Parathyroid adenoma (tissue), 2 donors: Measurements from ENCODE around the gene NRP2.
A peak's percentile ranks its signal among the peaks of the same experiment; 100 is the strongest.

Source experiments
- H2AFZ ChIP-seq: fragments of 300-600 bp; sonication (generic); one replicate; pipeline ENCODE4 v1.7.0; 2017; ENCODE audit warnings: antibody characterized with exemption, mild to moderate bottlenecking
- H3K27ac ChIP-seq: fragments of 300-600 bp; sonication (generic); one replicate; pipeline ENCODE4 v1.7.0; 2017
- H3K27me3 ChIP-seq: fragments of 300-600 bp; sonication (generic); one replicate; pipeline ENCODE4 v1.7.0; 2017; ENCODE audit warnings: low read length; ENCODE audit not compliant: control insufficient read depth, insufficient read depth
- H3K36me3 ChIP-seq: fragments of 300-600 bp; sonication (generic); one replicate; pipeline ENCODE4 v1.7.0; 2017; ENCODE audit warnings: low read length; ENCODE audit not compliant: control insufficient read depth, insufficient read depth
- H3K4me1 ChIP-seq: fragments of 300-600 bp; sonication (generic); one replicate; pipeline ENCODE4 v1.7.0; 2017; ENCODE audit warnings: control low read depth
- H3K4me2 ChIP-seq: fragments of 300-600 bp; sonication (generic); one replicate; pipeline ENCODE4 v1.7.0; 2017; ENCODE audit warnings: low read length
- H3K4me3 ChIP-seq: fragments of 300-600 bp; sonication (generic); one replicate; pipeline ENCODE4 v1.7.0; 2017; ENCODE audit warnings: low read depth, low read length
- H3K79me2 ChIP-seq: fragments of 300-600 bp; sonication (generic); one replicate; pipeline ENCODE4 v1.7.0; 2017; ENCODE audit warnings: control low read depth
- H3K9ac ChIP-seq: fragments of 300-600 bp; sonication (generic); one replicate; pipeline ENCODE4 v1.7.0; 2017; ENCODE audit warnings: mild to moderate bottlenecking
- H3K9me3 ChIP-seq: fragments of 300-600 bp; sonication (generic); one replicate; pipeline ENCODE4 v1.7.0; 2017; ENCODE audit warnings: low read length; ENCODE audit not compliant: control insufficient read depth
- CTCF ChIP-seq: fragments of 300-600 bp; sonication (generic); IDR thresholded peaks from one replicate; pipeline ENCODE4 v1.7.0; 2017; ENCODE audit warnings: antibody characterized with exemption, mild to moderate bottlenecking
- donor health status: primary hyperparathyroidism.

Gene NRP2

DNA sequence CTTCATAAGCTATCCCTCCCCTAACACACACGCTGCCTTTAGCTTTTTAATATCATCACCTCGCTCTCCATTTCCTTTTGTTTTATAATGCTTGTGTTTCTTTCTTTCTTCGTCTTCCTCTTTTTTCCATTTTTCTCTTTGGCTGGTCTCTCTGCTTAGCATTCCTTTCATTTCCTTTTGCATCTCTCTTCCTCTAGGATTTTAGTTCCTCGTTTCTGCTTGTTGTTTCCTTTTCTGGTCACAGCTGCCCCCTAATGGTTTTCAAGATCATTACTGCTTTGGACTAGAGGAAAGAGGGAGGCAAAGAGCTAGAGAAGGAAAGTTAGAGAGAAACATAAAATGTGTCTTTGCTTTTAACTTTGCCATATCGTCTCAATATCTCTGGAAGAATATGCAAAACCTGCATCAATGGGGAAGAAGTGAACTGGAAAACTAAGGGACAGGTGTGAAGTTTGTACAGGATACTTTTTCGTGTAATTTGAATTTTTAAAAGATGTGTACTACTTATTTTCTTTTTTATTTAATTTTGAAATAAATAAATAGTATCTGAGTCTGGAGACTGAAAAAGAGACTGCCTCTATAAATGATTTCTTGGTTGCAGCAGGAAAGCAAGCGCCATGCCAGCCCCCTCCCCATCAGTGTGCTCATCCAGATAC, 6.3 kb upstream of the NRP2 start:
- no peaks in the 10 kb centered on the region for H3K4me1 ChIP-seq
- TF ChIP-seq CTCF = peak; percentile 82
- no peaks in the 10 kb centered on the region for H3K27me3 ChIP-seq
- H3K79me2 ChIP-seq = no peaks in the 10 kb centered on the region
- H3K9me3 ChIP-seq = no peaks in the 10 kb centered on the region
- H3K27ac ChIP-seq = no peak overlapping the region
- no peaks in the 10 kb centered on the region for H3K36me3 ChIP-seq
- no peak overlapping the region for H3K4me2 ChIP-seq
- peak overlapping the region; percentile 19 for H3K4me3 ChIP-seq
- no peak overlapping the region for H3K9ac ChIP-seq
- H2AFZ ChIP-seq = peak overlapping the region; percentile 16

- Histone ChIP-seq H3K9me3 (no peaks in the 10 kb centered on the region), H3K4me2 (no peak overlapping the region), H3K9ac (no peak overlapping the region), H2AFZ (no peak overlapping the region), H3K4me3 (no peak overlapping the region), H3K4me1 (no peaks in the 10 kb centered on the region), H3K27me3 (no peaks in the 10 kb centered on the region), H3K36me3 (no peaks in the 10 kb centered on the region), H3K27ac (no peak overlapping the region), H3K79me2 (no peaks in the 10 kb centered on the region)
- TF ChIP-seq CTCF = no peak
Measured at GRCh38 chr2:205678541-205679142, 3.7 kb upstream of the NRP2 start.

DNA sequence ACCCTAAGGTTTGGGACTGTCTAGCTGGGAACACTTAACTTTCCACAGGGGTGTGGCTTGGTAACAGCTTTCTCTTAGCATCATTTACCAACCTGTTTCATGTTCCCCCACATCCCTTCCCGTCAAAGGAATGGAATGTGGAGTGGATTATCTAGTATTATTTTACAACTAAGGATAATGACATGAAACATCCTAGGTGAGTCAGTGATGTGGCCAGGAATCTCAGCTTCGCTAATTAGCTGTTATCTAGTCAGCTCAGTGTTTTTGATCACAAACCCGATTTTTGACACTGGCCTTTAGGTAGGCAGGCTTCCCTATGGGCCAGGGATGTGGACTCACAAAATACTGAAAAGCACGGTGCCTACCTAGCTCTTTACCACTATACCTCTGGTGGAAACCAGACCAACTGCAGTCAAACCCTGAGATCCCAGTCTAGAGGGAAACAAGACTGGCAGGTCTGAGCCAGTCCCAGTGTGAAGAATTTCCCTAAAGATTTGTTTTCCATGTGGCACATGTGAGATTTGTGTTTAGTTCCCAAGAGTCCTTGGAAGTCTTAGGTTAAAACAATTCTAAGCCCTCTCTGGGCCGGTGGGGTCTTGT, 2.8 kb upstream of the NRP2 start:
- Histone ChIP-seq H3K79me2 (no peaks in the 10 kb centered on the region), H3K9me3 (no peaks in the 10 kb centered on the region), H3K4me1 (no peaks in the 10 kb centered on the region), H3K9ac (no peak overlapping the region), H3K27ac (no peak overlapping the region), H3K36me3 (no peaks in the 10 kb centered on the region), H3K4me2 (no peak overlapping the region), H2AFZ (no peak overlapping the region), H3K4me3 (no peak overlapping the region), H3K27me3 (no peaks in the 10 kb centered on the region)
- TF ChIP-seq CTCF = no peak

DNA sequence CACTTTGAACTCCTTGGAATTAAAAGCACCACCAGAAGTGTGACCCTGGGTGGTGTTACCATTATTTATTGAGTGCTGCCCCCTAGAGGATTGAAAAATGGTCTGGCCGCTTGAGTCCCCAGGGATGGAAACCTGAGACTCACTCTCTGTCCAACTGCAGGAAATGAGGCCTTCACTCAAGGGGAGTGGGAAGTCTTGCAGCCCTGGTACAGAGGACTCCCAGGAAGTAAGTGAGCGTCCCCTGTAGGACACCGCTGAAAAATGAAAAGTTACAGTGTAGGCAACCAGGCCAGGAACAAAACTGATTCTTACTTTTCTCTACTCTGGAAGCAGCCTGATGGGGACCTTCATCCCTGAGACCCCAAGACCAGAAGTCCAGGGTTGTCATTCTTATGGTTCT, 2.2 kb upstream of the NRP2 start:
- Histone ChIP-seq H3K79me2 (no peaks in the 10 kb centered on the region), H3K4me3 (no peak overlapping the region), H3K9me3 (no peaks in the 10 kb centered on the region), H3K27me3 (no peaks in the 10 kb centered on the region), H3K4me2 (no peak overlapping the region), H3K27ac (no peak overlapping the region), H3K9ac (no peak overlapping the region), H3K36me3 (no peaks in the 10 kb centered on the region), H3K4me1 (peaks cover 2% of the 10 kb centered on the region), H2AFZ (no peak overlapping the region)
- peak; percentile 63 for TF ChIP-seq CTCF
